Esophagus (tissue), 2 donors: Measurements from ENCODE around the gene DENND6B. TPM values are rescaled to one million over a fixed set of nuclear protein-coding genes. Genes with fewer than 3 reads are reported as not detected.
A peak's percentile ranks its signal among the peaks of the same experiment; 100 is the strongest.

Experiments used
- H3K27ac ChIP-seq, 2 donors: one replicate each; pipeline ENCODE4 v1.5.1; 2013; ENCODE audit warnings: low read depth in 2 of 2, mild to moderate bottlenecking in 2 of 2, inconsistent platforms in 1 of 2, low read length in 1 of 2, moderate library complexity in 1 of 2
- H3K27me3 ChIP-seq, 2 donors: one replicate each; pipeline ENCODE4 v1.6.1; 2013; ENCODE audit warnings: low read length in 2 of 2, control low read depth in 1 of 2, mild to moderate bottlenecking in 1 of 2; ENCODE audit not compliant: insufficient read depth in 2 of 2, control insufficient read depth in 1 of 2
- H3K36me3 ChIP-seq, 2 donors: one replicate each; pipeline ENCODE4 v1.6.1; 2013; ENCODE audit warnings: low read length in 1 of 2; ENCODE audit not compliant: control insufficient read depth in 2 of 2, insufficient read depth in 2 of 2
- H3K4me1 ChIP-seq, 2 donors: one replicate each; pipeline ENCODE4 v1.6.1; 2013; ENCODE audit warnings: low read length in 1 of 2; ENCODE audit not compliant: control insufficient read depth in 2 of 2, insufficient read depth in 2 of 2
- H3K4me3 ChIP-seq, 2 donors: one replicate each; pipeline ENCODE4 v1.5.1; 2013; ENCODE audit warnings: low read length in 2 of 2, mild to moderate bottlenecking in 2 of 2, low read depth in 1 of 2, moderate library complexity in 1 of 2
- H3K9me3 ChIP-seq, 2 donors: one replicate each; pipeline ENCODE4 v1.6.1; 2013; ENCODE audit warnings: mild to moderate bottlenecking in 2 of 2, low read depth in 1 of 2, low read length in 1 of 2, moderate library complexity in 1 of 2; ENCODE audit not compliant: control insufficient read depth in 2 of 2, insufficient read depth in 1 of 2
- WGBS, 2 donors: extraction: QIAGEN DNeasy Blood & Tissue Kit; methylation state at CpG; one replicate each; pipeline ENCODE4 v1.1.7; 2013; 5-methylcytosine and 5-hydroxymethylcytosine counted together
- polyA plus RNA-seq, 2 donors: library from polyadenylated mRNA; stranded (reverse); fragments of 200-250 nt; gene quantifications; one replicate each; pipeline ENCODE4 v1.2.3, GENCODE V29; 2013
- donor health status: healthy with polysubstance abuse.
- donor health status: Bipolar disorder and iron deficiency.

DENND6B gene
- polyA plus RNA-seq, 2 donors: 2.4 to 6.8 TPM

DNA sequence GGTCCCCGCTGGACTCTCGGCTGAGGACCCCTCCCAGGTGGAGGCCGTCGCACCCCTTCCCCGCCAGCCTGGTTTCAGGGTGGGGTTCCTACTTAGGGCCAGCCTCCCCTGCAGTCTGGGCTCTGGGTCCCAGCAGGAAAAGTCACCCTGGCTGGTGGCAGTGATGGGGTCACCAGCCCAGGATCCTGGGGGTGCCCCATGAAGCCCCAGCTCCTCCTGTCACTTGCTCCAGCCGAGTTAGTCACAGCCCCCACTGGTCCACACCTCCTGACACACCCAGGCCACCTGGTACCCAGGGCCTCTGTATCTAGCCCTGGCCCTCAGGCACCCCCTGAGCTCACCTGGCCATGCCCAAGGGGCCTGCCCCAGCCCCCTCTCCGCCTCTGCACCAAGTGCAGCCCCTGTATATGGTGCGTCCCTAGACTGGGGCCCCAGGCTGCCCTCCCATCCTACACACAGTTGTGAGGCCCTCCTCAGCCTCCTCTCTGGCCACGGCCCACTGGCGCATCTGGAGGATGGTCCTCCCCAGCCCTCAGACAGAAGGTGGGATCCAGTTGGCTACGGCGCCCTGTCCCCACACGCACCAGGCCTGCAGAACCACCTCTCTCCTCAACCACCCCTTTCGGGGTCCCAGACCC, 26.1 kb downstream of the DENND6B start:
- H3K27ac ChIP-seq: peak overlapping the region; percentile 59 to 92
- H3K27me3 ChIP-seq: no peaks in the 10 kb centered on the region
- peaks cover 51 to 76% of the 10 kb centered on the region in 2 donors for H3K4me1 ChIP-seq
- 63 to 76% methylated on average over 14 of the region's 14 CpGs for WGBS, 2 donors
- H3K9me3 ChIP-seq: no peaks in the 10 kb centered on the region
- H3K4me3 ChIP-seq: peak overlapping the region in 1 of 2 donors; percentile 43
- H3K36me3 ChIP-seq: peaks cover 0 to 22% of the 10 kb centered on the region in 2 donors

GRCh38 chr22:50299785-50300619, 26.8 kb downstream of the DENND6B start:
- peak overlapping the region; percentile 43 to 44 for H3K4me3 ChIP-seq
- H3K9me3 ChIP-seq: no peaks in the 10 kb centered on the region
- peaks cover 51 to 71% of the 10 kb centered on the region in 2 donors for H3K4me1 ChIP-seq
- H3K27ac ChIP-seq: peak overlapping the region; percentile 72 to 92
- WGBS, 2 donors: 17 to 22% methylated on average over 60 to 93 of the region's 93 CpGs
- peaks cover 0 to 22% of the 10 kb centered on the region in 2 donors for H3K36me3 ChIP-seq
- H3K27me3 ChIP-seq: no peaks in the 10 kb centered on the region

DNA sequence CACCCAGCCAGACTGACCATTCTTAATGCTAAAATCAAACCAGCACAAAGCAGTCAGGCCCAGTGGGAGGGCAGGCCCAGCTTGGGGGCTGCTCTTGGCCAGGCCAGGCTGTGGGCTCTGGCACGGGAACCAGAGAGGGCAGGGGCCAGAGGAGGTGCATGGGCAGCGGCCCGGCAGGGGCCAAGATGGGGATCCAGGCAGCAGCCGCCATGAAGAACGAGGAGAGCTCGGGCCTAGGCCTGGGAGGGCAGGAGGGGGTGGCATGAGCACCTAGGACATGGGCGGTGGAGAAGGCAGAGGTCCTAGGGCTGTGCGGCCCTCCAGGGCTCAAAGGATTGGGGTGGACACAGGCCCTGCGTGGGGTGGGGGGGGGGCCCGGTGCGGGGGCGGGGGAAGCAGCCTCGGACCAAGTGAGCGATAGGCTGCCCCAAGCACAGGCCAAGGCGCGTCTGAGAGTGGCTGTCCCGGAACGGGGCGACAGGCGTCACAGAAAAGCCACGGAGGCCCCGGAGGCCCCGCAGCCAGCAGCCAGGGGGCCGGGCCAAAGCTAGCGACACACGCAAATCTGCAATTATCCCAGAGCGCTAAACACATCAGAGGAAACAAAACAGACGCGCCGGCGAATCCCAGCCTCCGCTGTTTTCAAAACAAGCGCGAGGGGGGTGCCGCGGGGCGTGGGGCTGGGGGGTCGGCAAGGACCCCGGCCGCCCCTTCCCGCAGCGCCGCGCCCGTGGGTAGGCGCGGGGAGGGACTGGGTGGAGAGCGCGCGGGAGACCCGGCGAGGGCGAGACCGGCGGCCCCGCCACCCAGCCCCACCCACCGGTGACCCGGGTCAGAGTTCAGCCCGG, 27.7 kb downstream of the DENND6B start:
- H3K4me3 ChIP-seq: peak overlapping the region; percentile 43 to 44
- no peaks in the 10 kb centered on the region for H3K27me3 ChIP-seq

GRCh38 chr22:50298266-50298637, 28.6 kb downstream of the DENND6B start:
- WGBS, 2 donors: 74 to 79% methylated on average over 4 of the region's 4 CpGs
- Histone ChIP-seq H3K4me1 (peaks cover 48 to 69% of the 10 kb centered on the region in 2 donors), H3K27ac (peak overlapping the region; percentile 58 to 66), H3K36me3 (peaks cover 0 to 19% of the 10 kb centered on the region in 2 donors), H3K27me3 (no peaks in the 10 kb centered on the region), H3K4me3 (no peak overlapping the region), H3K9me3 (no peaks in the 10 kb centered on the region)

More for the DNA sequence above, 27.7 kb downstream of the DENND6B start:
- Histone ChIP-seq H3K27ac (peak overlapping the region; percentile 72 to 92), H3K36me3 (peaks cover 0 to 24% of the 10 kb centered on the region in 2 donors), H3K4me1 (peaks cover 51 to 72% of the 10 kb centered on the region in 2 donors), H3K9me3 (no peaks in the 10 kb centered on the region)
- WGBS, 2 donors: 24 to 36% methylated on average over 52 to 59 of the region's 59 CpGs

DNA sequence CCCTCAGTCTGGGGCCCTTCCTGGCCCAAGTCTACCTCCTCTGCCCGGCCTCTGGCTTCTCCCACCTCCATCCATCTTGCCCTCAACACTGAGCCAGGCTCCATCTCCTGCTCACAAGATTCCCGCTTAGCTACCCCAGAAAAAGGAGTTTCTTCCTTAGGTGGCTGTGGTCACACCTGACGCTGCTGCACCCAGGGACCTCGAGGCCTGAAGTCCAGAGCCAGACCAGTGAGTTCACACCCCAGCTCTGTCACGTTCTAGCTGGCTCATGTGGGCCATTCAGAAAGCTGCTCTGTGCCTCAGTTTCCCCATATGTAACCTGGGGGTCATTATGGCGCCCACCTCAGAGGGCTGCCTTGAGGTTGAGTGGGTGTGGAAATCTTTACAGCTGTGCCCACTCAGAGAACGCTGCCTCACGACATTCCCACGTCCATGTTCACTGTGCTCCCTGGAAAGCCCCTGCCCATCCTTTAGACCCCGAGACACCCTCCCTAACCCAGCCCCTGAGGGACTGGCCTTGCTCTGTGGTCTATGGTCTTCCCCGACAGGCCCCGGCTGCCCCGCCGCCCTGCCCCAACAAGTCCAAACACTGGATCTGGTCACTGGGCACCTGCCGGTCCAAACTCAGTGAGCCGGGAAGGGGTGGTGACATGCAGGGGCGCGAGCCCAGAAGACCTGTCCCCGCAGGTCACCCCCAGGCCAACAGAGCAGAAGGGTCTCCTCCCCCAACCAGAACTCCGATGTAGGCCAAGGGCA, 29.1 kb downstream of the DENND6B start:
- Histone ChIP-seq H3K27me3 (no peaks in the 10 kb centered on the region), H3K4me3 (peak overlapping the region in 1 of 2 donors; percentile 14), H3K4me1 (peaks cover 44 to 68% of the 10 kb centered on the region in 2 donors), H3K27ac (peak overlapping the region; percentile 66 to 72), H3K9me3 (no peaks in the 10 kb centered on the region), H3K36me3 (peaks cover 0 to 18% of the 10 kb centered on the region in 2 donors)
- WGBS, 2 donors: 68 to 74% methylated on average over 20 of the region's 20 CpGs

DNA sequence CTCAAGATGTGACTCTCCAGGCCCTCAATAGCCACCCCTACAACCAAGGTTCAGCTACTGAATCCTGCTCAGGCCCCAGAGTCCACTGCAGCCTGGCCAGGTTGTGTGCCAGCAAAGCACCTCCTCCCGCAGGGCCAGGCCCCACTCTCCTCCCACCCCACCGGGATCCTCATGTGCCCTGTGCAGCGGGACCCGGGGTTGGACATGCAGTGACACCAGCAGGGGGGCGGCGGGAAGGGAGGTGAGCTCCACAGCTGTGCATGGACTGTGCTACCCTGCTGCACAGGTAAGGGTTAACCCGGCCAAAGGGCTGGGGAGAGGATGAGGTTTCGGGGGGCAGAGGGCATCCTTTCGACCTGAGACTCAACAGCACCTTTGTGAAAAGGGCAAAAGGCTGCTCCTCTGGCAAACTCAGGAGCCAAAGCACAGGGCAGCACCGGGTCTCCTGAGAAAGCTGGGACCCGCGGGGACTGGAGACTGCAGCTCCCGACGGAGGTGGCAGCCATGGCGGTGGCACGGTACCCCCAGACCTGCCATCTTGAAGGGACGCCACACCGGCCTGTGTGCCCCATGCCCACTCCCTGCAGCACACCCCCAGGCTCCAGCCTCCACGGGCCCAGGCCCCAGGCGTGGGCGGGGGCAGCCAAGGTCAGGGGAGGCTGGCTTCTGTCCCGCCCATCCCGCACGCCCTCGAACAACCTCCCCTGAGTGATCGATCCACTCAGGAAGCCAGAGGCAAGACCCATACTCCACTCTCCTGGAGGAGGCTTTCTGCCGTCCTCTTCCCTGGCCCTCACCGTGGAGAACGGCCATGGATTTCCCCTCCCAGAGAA, 29.9 kb downstream of the DENND6B start:
- 43 to 53% methylated on average over 29 of the region's 29 CpGs for WGBS, 2 donors
- Histone ChIP-seq H3K4me3 (peak overlapping the region in 1 of 2 donors; percentile 10), H3K9me3 (no peaks in the 10 kb centered on the region), H3K27ac (peak overlapping the region; percentile 66 to 72), H3K36me3 (peaks cover 0 to 13% of the 10 kb centered on the region in 2 donors), H3K4me1 (peaks cover 38 to 65% of the 10 kb centered on the region in 2 donors), H3K27me3 (no peaks in the 10 kb centered on the region)

DNA sequence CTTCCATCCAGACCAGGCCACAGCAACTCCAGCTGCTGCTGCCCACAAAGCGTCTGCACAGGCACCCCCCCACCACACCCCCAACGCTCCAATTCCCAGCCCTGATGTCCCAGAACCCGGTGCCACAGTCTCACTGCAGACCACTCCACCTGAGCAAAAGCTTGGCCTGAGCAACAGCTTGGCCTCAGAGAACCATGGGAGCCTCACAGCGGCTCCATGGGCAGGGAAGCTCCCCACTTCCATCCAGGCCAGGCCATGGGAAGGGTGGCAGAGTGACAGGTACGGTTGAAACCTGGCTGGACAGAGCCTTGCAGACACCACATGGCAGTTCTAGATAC, 32.5 kb downstream of the DENND6B start:
- Histone ChIP-seq H3K27ac (peak overlapping the region; percentile 92 to 96), H3K4me3 (no peak overlapping the region), H3K9me3 (no peaks in the 10 kb centered on the region), H3K27me3 (no peaks in the 10 kb centered on the region), H3K36me3 (peaks cover 0 to 32% of the 10 kb centered on the region in 2 donors), H3K4me1 (peaks cover 26 to 58% of the 10 kb centered on the region in 2 donors)
- 36 to 42% methylated on average over 5 of the region's 5 CpGs for WGBS, 2 donors

- Histone ChIP-seq H3K4me3 (peak overlapping the region; percentile 7 to 31), H3K27me3 (no peaks in the 10 kb centered on the region), H3K4me1 (peaks cover 20 to 56% of the 10 kb centered on the region in 2 donors), H3K27ac (peak overlapping the region; percentile 92 to 96), H3K9me3 (no peaks in the 10 kb centered on the region), H3K36me3 (peaks cover 4 to 36% of the 10 kb centered on the region in 2 donors)
- WGBS, 2 donors: 12 to 15% methylated on average over 31 to 42 of the region's 42 CpGs
Observed at GRCh38 chr22:50293441-50294318, 33.1 kb downstream of the DENND6B start.
